Epithelial cell of esophagus (primary cell): Measurements from ENCODE around the gene DDX31.

Experiments
- DNase-seq: peaks from one replicate; pipeline ENCODE4 v3.0.0; 2010; ENCODE audit warnings: low read depth
- H3K4me3 ChIP-seq: 2 replicates; pipeline ENCODE4 v1.5.1; 2011; ENCODE audit warnings: mild to moderate bottlenecking, low read length, control low read depth
- CTCF ChIP-seq: IDR thresholded peaks from 2 replicates; pipeline ENCODE4 v1.5.1; 2011; ENCODE audit warnings: low read depth, mild to moderate bottlenecking, low read length, control low read depth, inconsistent platforms; ENCODE audit not compliant: insufficient read depth; ENCODE audit errors: missing control alignments

DDX31 gene

GRCh38 chr9:132605387-132605786, 64.4 kb downstream of the DDX31 start:
- TF ChIP-seq CTCF: no peak
- no peak for DNase-seq
- no peak overlapping the region for H3K4me3 ChIP-seq

- DNase-seq: no peak
- no peak for TF ChIP-seq CTCF
- H3K4me3 ChIP-seq: no peak overlapping the region
These were observed 67.6 kb downstream of the DDX31 start for GRCh38 chr9:132602207-132602606.

GRCh38 chr9:132600326-132600984, 69.3 kb downstream of the DDX31 start:
- TF ChIP-seq CTCF: no peak
- H3K4me3 ChIP-seq: no peak overlapping the region

GRCh38 chr9:132597073-132597775, 72.6 kb downstream of the DDX31 start:
- no peak for TF ChIP-seq CTCF
- no peak for DNase-seq
- H3K4me3 ChIP-seq: no peak overlapping the region

More at GRCh38 chr9:132600326-132600984, 69.3 kb downstream of the DDX31 start:
- DNase-seq: no peak

GRCh38 chr9:132596200-132596599, 73.6 kb downstream of the DDX31 start:
- no peak for DNase-seq
- TF ChIP-seq CTCF: no peak
- H3K4me3 ChIP-seq: no peak overlapping the region

- DNase-seq: no peak
- TF ChIP-seq CTCF: no peak
- no peak overlapping the region for H3K4me3 ChIP-seq
These were observed 74.5 kb downstream of the DDX31 start for GRCh38 chr9:132595319-132595718.

- no peak for TF ChIP-seq CTCF
- DNase-seq: no peak
These were observed 75.4 kb downstream of the DDX31 start for GRCh38 chr9:132594412-132594811.

More at GRCh38 chr9:132594412-132594811, 75.4 kb downstream of the DDX31 start:
- H3K4me3 ChIP-seq: no peak overlapping the region
